ENCODE measurements around the gene NR4A1. TPM values are rescaled to one million over a fixed set of nuclear protein-coding genes. Genes with fewer than 3 reads are reported as not detected.

NR4A1 gene
- total and polyA plus RNA-seq, 2 of the 13 experiments (the other 11 are each of a cell fraction or from before 2014, with no cell fraction given), result 5.7 to 15.2 TPM

GRCh38 chr12:52050758-52051541, at the start of gene NR4A1 (continued):
- TF ChIP-seq ZBTB34 (CRISPR knock-in tag; IDR thresholded peaks at IDR 0.05) (no peak; the same call in 1 of the 2 replicates), KDM4B (CRISPR knock-in tag; IDR thresholded peaks at IDR 0.05) (no peak), ELK4 (CRISPR knock-in tag; IDR thresholded peaks at IDR 0.05; ENCODE audit: borderline replicate concordance) (peak; percentile 95; the same call in 1 of the 2 replicates), U2AF2 (IDR thresholded peaks at IDR 0.05; ENCODE audit: low read depth, low read length) (no peak), NR1H2 (CRISPR knock-in tag; IDR thresholded peaks at IDR 0.05; ENCODE audit: borderline replicate concordance, low read depth) (no peak), KAT2B (IDR thresholded peaks at IDR 0.05; ENCODE audit: borderline replicate concordance, low read depth, low read length) (no peak), ZNF790 (CRISPR knock-in tag; IDR thresholded peaks at IDR 0.05; ENCODE audit: borderline replicate concordance) (no peak), TRIM24 (CRISPR knock-in tag; IDR thresholded peaks at IDR 0.05) (no peak), SMAD1 (CRISPR knock-in tag; IDR thresholded peaks at IDR 0.05; ENCODE audit: borderline replicate concordance, low read depth) (peak; percentile 48; the same call in 1 of the 2 replicates), ZNF768 (CRISPR knock-in tag; IDR thresholded peaks at IDR 0.05) (peak; percentile 6), FUBP1 (CRISPR knock-in tag; IDR thresholded peaks at IDR 0.05; ENCODE audit: borderline replicate concordance) (no peak), ZNF101 (CRISPR knock-in tag; IDR thresholded peaks at IDR 0.05; ENCODE audit: borderline replicate concordance, low read depth) (no peak), ZNF720 (CRISPR knock-in tag; IDR thresholded peaks at IDR 0.05) (no peak), CHCHD3 (CRISPR knock-in tag; IDR thresholded peaks at IDR 0.05) (no peak), ZUFSP (CRISPR knock-in tag; IDR thresholded peaks at IDR 0.05; ENCODE audit: borderline replicate concordance) (no peak), ZNF761 (CRISPR knock-in tag; conservative IDR thresholded peaks at IDR 0.05) (peak; percentile 66), ZNF766 (CRISPR knock-in tag; IDR thresholded peaks at IDR 0.05; ENCODE audit: borderline replicate concordance) (no peak), TEF (CRISPR knock-in tag; IDR thresholded peaks at IDR 0.05) (no peak), MED8 (CRISPR knock-in tag; IDR thresholded peaks at IDR 0.05; ENCODE audit: insufficient replicate concordance) (peak; percentile 59), PPARG (CRISPR knock-in tag; conservative IDR thresholded peaks at IDR 0.05) (no peak), ZNF775 (CRISPR knock-in tag; IDR thresholded peaks at IDR 0.05; ENCODE audit: borderline replicate concordance) (no peak), MLX (CRISPR knock-in tag; IDR thresholded peaks at IDR 0.05) (no peak)

Measured in HepG2 (cell line).